GM19099 (cell line): ENCODE results near the gene SLCO1B3.

ENCODE experiments used
- POLR2A ChIP-seq: IDR thresholded peaks from 3 replicates; pipeline ENCODE4 v1.6.1; 2011; ENCODE audit warnings: low read depth; ENCODE audit not compliant: insufficient read length; ENCODE audit errors: extremely low read depth

SLCO1B3 gene

GRCh38 chr12:20810487-20810886 is at the start of gene SLCO1B3:
SLCO1B3 (plus strand) TSS chr12:20810705; CDS start chr12:20815739, 5,034 bp downstream.
- TF ChIP-seq POLR2A: no peak

- TF ChIP-seq POLR2A: no peak
Observed at GRCh38 chr12:20777420-20777819, 33.1 kb upstream of the SLCO1B3 start.

- TF ChIP-seq POLR2A: no peak
Observed at GRCh38 chr12:20778969-20779368, 31.5 kb upstream of the SLCO1B3 start.

GRCh38 chr12:20792971-20793370 is 17.5 kb upstream of the SLCO1B3 start:
- no peak for TF ChIP-seq POLR2A

- no peak for TF ChIP-seq POLR2A
Observed at GRCh38 chr12:20798554-20798953, 12.0 kb upstream of the SLCO1B3 start.

GRCh38 chr12:20800160-20800559 is 10.3 kb upstream of the SLCO1B3 start:
- TF ChIP-seq POLR2A: no peak

- TF ChIP-seq POLR2A: no peak
Observed at GRCh38 chr12:20801035-20801434, 9.5 kb upstream of the SLCO1B3 start.

- no peak for TF ChIP-seq POLR2A
Observed at GRCh38 chr12:20805921-20806320, 4.6 kb upstream of the SLCO1B3 start.

GRCh38 chr12:20807192-20808080 is 3.1 kb upstream of the SLCO1B3 start:
- no peak for TF ChIP-seq POLR2A

GRCh38 chr12:20808521-20808920 is 2.0 kb upstream of the SLCO1B3 start:
- no peak for TF ChIP-seq POLR2A

- no peak for TF ChIP-seq POLR2A
Observed at GRCh38 chr12:20815574-20815973, 5.1 kb downstream of the SLCO1B3 start.

GRCh38 chr12:20822415-20822814 is 11.9 kb downstream of the SLCO1B3 start:
- TF ChIP-seq POLR2A: no peak

GRCh38 chr12:20822925-20823324 is 12.4 kb downstream of the SLCO1B3 start:
- no peak for TF ChIP-seq POLR2A

- TF ChIP-seq POLR2A: no peak
Observed at GRCh38 chr12:20829919-20830318, 19.4 kb downstream of the SLCO1B3 start.

GRCh38 chr12:20830456-20830855 is 20.0 kb downstream of the SLCO1B3 start:
- TF ChIP-seq POLR2A: no peak

GRCh38 chr12:20832911-20833310 is 22.4 kb downstream of the SLCO1B3 start:
- TF ChIP-seq POLR2A: no peak
